LoVo (cell line): ENCODE measurements around the gene TMEM41B.
"Not testable (repeated sequence)": the region's sequence is repeated elsewhere in the genome, so short reads cannot be mapped to it uniquely, and the experiment has no call there.

Experiments used
- DNase-seq: peaks from one replicate; pipeline ENCODE4 v3.0.0-alpha.2; 2016; ENCODE audit warnings: low spot score

The TMEM41B gene

GRCh38 chr11:9259981-9260837 is 54.2 kb downstream of the TMEM41B start:
- no peak for DNase-seq

GRCh38 chr11:9258279-9258678 is 56.1 kb downstream of the TMEM41B start:
- not testable (repeated sequence) for DNase-seq

- no peak for DNase-seq
Observed at GRCh38 chr11:9254416-9254815, 60.0 kb downstream of the TMEM41B start.

- DNase-seq, result no peak
Observed at GRCh38 chr11:9253086-9253485, 61.3 kb downstream of the TMEM41B start.

- DNase-seq, result no peak
Observed at GRCh38 chr11:9251311-9251710, 63.1 kb downstream of the TMEM41B start.

GRCh38 chr11:9250139-9250582 is 64.2 kb downstream of the TMEM41B start:
- DNase-seq, result no peak

GRCh38 chr11:9249252-9249651 is 65.1 kb downstream of the TMEM41B start:
- no peak for DNase-seq

- DNase-seq, result no peak
Observed at GRCh38 chr11:9247863-9248262, 66.5 kb downstream of the TMEM41B start.

GRCh38 chr11:9236242-9236641 is 78.2 kb downstream of the TMEM41B start:
- DNase-seq, result not testable (repeated sequence)

- DNase-seq, result no peak
Observed at GRCh38 chr11:9232482-9232881, 81.9 kb downstream of the TMEM41B start.

GRCh38 chr11:9231848-9232177 is 82.6 kb downstream of the TMEM41B start:
- DNase-seq, result no peak
